ENCODE measurements around the gene CR1.
A peak's percentile ranks its signal among the peaks of the same experiment; 100 is the strongest.
"Not testable (repeated sequence)": the region's sequence is repeated elsewhere in the genome, so short reads cannot be mapped to it uniquely, and the experiment has no call there.

Gene CR1

GRCh38 chr1:207594095-207594494 is 98.1 kb downstream of the CR1 start:
- not testable (repeated sequence) for DNase-seq

GRCh38 chr1:207603777-207604176 is 107.8 kb downstream of the CR1 start:
- no peak for DNase-seq

DNA sequence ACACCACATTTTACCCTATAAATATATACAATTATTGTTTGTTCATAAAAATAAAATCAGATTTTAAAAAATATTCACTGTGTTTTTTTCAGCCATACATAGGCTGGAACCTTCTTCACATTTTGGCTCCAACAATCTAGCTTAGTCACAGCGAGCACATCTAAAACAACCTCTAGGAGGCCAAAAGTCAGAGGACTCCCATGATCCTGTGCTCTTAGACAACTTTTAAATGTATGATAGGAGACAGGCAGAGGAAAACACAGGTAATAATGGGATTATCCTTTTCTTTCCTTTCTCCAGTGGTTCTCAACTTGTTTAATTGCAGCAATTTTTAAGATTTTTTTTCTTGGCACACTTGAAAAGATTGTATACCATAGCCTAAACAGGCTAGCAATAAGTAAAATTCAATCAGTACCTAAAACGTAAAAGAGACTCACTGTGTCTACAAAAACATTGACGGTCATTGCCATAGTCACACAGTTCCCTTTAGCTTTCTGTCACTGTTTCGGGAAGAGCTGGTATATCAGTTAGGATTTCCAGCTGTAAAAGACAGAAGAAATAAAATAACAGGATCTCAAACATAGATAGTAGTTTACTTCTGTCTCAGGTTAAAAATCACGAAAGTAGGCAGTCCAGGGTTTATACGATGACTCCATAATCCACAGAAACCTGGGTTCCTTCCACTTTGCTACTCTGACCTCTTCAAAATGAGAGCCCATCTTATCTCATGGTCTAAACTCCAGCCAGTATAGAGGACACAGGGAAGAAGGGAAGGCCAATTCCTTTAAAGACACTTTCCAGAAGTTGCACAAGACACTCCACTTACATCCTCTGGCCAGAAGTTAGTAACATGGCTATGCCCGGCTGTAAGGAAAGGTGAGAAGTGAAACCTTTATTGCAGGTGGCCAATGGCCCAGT is 109.7 kb downstream of the CR1 start:
- DNase-seq: no peak

- no peak for DNase-seq
Measured at GRCh38 chr1:207606362-207606755, 110.4 kb downstream of the CR1 start.

DNA sequence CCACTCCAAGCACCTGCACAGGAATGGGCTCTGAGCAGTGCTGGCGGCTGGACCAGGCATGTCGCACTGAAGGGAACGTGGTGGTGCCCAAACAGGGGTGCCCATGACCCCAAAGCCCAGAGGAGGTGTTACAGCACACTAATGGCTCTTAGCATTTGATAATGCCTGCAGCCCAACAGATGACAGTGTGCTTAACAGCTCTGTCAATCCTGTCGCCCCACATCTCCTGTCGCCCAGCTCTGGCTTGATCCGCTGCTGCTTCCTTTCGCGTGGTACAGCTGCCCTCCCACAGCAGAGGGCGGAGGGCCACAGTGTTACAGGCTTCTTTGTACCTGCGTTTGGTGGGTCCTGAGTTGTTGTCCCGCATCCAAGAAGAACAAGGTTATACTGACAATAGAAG is 116.8 kb downstream of the CR1 start:
- no peak for DNase-seq

DNA sequence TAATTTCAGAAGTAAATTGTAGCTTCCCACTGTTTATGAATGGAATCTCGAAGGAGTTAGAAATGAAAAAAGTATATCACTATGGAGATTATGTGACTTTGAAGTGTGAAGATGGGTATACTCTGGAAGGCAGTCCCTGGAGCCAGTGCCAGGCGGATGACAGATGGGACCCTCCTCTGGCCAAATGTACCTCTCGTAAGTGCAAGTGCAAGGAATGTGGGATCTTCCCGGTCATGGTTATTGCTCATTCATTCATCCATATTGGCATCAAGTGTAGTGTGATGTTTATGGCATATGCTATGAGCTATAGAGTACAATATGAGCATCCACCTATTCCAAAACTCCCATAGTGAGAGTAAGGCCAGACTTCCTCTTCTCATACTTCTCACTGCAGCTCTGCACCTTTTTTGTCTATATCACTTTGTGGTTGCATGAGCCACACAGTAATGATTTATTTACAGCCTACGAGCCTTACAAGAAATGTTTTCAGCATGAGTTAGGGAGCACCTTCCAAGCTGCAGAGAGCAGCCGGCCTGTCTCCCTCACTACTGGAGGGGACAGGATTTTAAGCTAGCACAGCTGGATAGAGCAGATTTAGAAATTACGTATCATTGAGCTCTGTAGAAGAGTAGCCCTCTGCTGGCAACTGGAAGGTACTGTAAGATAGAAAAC is 124.0 kb downstream of the CR1 start:
- peak; percentile 84 for DNase-seq

DNA sequence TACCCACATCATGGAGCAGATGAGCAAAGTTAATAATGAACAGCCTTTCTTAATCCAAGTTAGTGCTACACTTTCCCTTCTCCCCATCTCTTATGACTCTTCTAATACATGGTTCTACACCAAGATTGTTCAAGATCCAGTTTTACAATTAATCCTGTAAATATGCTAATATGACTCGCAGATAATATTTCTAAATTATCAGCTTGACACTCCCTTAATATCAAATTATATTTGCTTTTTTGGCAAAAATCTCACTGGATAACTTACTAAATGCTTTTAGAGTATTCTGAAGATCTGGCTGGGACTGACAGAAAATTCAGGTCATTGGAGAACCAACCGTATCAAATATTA is 124.6 kb downstream of the CR1 start:
- DNase-seq: no peak

GRCh38 chr1:207625504-207626071 is 129.6 kb downstream of the CR1 start:
- not testable (repeated sequence) for DNase-seq

DNA sequence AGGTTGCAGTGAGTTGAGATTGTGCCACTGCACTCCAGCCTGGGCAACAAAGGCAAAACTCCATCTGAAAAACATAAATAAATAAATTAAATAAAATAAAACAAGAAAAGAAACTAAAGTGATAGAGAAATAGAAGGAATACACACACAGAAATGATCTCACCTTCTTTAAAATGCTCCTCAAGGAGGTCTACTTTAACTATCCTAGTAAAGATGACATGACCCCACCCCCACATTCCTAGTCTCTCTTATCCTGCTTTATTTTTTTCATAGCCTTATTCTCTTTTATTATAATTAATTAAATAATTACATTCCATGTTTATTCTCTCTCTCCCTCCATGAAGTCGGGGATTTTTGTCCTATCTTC is 131.0 kb downstream of the CR1 start:
- no peak for DNase-seq

GRCh38 chr1:207627496-207627895 is 131.5 kb downstream of the CR1 start:
- DNase-seq: no peak

DNA sequence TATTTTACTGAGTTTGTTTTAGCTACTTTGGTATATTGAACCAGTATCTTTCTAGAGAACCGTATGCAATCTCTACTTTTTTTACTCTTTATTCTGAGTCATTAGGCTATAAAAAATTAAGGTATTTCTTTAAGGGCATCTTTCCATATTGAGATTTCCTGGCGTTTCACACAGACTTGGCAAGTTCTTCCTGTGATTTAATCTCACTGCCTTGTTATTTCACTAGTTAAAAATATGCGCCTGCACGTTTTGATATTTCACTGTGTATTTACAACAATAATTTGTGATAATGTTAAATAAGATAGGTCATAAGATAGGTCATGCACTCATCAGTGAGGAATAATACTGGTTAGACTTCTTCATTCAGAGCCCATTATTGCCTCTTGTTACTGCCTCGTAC is 132.8 kb downstream of the CR1 start:
- no peak for DNase-seq

DNA sequence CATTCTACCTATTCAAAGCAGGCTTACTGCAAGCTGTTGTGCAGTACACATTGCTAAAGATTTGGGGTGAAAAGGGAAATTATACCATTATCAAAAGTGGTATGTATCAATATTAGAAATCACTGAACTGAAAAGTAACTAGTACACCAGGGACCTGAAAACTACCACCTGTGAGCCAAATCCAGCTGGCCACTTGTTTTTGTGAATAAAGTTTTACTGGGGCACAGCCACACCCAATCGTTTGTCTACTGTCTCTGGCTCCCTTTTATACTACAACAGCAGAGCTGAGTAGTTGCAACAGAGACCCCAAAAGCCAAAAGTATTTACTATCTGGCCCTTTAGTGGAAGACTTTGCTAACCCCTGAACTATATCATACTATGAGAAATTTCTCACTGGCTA is 135.2 kb downstream of the CR1 start:
- DNase-seq: no peak

DNA sequence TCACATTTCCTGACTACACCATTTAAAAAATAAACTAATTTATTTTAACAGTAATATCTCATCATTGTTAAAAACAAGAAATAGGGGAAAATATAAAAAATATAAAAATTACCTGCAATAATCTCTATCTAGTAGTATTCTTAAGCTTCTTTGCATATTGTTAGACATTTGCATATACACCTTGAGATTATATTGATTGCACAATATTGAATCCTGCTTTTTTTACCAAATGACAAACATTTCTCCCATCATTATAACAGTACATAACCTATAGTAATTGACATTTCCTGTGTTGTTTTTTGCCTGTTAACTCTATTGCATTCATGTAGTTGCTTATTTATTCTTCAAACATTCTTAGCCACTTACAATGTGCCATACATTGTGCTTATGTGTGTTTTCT is 137.3 kb downstream of the CR1 start:
- DNase-seq: no peak

DNA sequence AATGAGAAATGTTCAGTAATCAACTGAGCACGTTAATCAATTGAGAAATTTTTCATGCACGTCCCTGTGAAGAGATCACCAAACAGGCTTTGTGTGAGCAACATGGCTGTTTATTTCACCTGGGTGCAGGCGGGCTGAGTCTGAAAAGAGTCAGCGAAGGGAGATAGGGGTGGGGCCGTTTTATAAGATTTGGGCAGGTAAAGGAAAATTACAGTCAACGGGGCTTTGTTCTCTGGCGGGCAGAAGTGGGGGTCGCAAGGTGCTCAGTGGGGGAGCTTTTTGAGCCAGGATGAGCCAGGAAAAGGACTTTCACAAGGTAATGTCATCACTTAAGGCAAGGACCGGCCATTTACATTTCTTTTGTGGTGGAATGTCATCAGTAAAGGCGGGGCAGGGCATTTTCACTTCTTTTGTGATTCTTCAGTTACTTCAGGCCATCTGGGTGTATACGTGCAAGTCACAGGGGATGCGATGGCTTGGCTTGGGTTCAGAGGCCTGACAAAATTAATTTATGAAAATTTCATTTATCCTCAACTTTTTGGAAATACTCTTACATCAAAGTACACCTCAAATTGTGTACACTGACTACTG is 137.8 kb downstream of the CR1 start:
- DNase-seq: not testable (repeated sequence)

DNA sequence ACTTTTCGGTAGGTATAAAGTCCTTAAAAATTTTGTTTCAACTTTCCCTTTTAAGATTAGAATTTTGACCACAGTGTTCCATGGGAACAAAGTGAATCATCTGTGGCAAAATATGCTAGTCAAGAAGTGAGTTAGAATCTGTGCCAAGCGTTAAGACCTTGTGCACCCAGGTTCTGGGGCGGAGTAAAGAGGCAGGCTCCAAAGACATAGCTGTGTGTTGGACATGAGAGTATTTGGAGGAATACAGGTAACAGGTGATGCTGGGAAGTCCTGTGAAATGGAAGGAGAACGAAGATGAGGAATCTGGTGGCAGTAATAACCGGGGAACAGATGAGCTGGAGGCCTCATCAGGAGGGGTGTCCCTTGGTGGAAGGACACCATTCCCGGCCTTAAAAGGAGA is 138.3 kb downstream of the CR1 start:
- DNase-seq: not testable (repeated sequence)

GRCh38 chr1:207635569-207636186 is 139.7 kb downstream of the CR1 start:
- peak; percentile 66 for DNase-seq

DNA sequence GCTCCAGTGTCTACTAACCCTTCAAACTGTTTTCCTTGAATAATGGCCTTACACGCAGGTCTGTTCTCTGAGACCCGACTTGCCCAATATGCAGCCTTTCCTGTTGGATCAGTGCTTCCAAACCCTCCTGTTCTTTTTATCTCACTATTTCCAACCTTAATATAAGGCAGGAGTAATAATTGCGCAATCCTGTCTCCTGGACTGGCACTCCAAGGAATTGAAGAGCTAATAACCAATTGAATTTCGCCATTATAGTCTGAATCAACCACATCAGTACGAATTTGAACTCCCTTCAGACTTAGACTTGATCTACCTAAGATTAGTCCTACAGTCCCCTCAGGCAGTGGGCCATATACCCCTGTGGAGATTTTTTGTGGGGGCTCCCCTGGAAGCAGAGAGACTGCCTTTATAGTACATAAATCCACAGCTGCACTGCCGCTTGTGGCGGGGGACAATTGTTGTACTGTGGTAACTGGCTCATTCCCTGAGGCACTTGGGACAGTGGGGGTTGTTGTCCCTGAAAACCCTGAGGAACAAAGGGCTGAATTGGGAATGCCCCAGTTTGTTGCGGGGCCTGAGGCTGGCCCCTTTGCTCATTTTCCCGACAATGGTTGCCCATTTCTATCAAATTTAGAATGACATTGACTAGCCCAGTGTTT is 142.7 kb downstream of the CR1 start:
- not testable (repeated sequence) for DNase-seq

DNA sequence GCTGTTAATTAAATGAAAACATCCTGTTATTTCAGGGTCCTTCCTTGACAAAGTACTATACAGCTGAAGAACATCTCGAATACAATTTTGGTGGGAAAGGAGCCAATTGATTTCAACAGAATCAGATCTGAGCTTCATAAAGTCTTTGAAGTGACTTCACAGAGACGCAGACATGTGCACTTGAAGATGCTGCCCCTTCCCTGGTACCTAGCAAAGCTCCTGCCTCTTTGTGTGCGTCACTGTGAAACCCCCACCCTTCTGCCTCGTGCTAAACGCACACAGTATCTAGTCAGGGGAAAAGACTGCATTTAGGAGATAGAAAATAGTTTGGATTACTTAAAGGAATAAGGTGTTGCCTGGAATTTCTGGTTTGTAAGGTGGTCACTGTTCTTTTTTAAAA is 143.4 kb downstream of the CR1 start:
- DNase-seq: not testable (repeated sequence)

- DNase-seq: no peak
Measured at GRCh38 chr1:207644166-207644851, 148.4 kb downstream of the CR1 start.

DNA sequence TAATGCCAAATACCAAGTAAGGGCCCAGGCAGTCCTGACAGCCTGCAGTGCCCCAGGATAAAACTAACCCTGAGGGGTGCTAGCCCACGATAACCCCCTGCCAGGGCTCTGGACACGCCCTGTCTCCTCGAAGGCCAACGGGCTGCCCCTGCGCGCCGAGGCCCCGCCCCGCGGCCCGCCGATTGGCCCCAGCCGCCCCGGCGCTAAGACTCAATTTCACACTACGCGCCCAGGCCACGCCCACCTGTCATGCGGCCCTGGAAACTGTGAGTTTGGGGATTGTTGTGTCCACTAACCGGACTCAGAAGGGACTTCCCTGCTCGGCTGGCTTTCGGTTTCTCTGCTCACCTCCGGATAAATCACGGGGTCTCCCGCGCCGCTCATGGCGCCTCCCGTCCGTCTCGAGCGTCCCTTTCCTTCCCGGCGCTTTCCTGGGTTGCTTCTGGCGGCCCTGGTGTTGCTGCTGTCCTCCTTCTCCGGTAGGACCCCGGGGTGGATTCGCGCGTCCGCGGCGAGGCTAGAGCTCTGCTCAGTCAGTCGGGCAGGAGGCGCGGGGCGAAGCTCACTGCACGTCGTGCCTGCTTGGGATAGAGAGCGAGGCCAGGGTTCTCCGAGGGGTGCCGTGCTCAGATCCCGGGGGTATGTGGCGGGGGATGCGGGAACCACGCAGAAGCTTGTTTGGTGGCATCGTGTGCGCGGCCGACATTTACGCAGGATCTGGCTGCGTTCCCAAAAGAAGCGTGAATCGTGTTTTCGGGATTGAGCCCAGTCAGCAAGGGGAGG is 149.1 kb downstream of the CR1 start, which contains the start of gene CR1L:
Gene CR1L (plus strand): TSS at position 282 of the 783 bp plus-strand sequence. CDS start 101 bp downstream, at position 383.
- peak; percentile 75 for DNase-seq

GRCh38 chr1:207645635-207646081 is 149.7 kb downstream of the CR1 start:
- peak; percentile 57 for DNase-seq

Data from DMS53 (cell line).